ENCODE data around the gene NTHL1.
A peak's percentile ranks its signal among the peaks of the same experiment; 100 is the strongest.

- peak in 4 of 6 experiments; percentile 10 to 62 (median 56) for TF ChIP-seq CTCF (IDR thresholded peaks at IDR 0.05)
- peak; percentile 14 to 66 for TF ChIP-seq POLR2A (IDR thresholded peaks at IDR 0.05)
These were observed 43.3 kb upstream of the NTHL1 start for GRCh38 chr16:2090777-2091546.

Data from Peyer's patch (tissue), 4 donors.